ENCODE data around the gene SBK2.
"Not testable (repeated sequence)": the region's sequence is repeated elsewhere in the genome, so short reads cannot be mapped to it uniquely, and the experiment has no call there.

The SBK2 gene

GRCh38 chr19:55535965-55536350 is 975 bp downstream of the SBK2 start:
- H3K36me3 ChIP-seq (replicated peaks): no peaks in the 10 kb centered on the region
- DNase-seq (ENCODE audit: low spot score in 2 of 2): no peak
- no peaks in the 10 kb centered on the region for H3K9me3 ChIP-seq
- H3K27me3 ChIP-seq (ENCODE audit: low read depth): no peaks in the 10 kb centered on the region
- H3K4me3 ChIP-seq: no peak overlapping the region
- no peaks in the 10 kb centered on the region for H3K4me1 ChIP-seq
- in situ Hi-C loops (cut with MboI; ENCODE audit: low sequenced_read_pairs): no loop called here

- Histone ChIP-seq H3K4me1 (no peaks in the 10 kb centered on the region), H3K4me3 (no peak overlapping the region), H3K27me3 (ENCODE audit: low read depth) (no peaks in the 10 kb centered on the region), H3K9me3 (no peaks in the 10 kb centered on the region), H3K36me3 (replicated peaks) (no peaks in the 10 kb centered on the region)
- in situ Hi-C loops (cut with MboI; ENCODE audit: low sequenced_read_pairs): no loop called here
- DNase-seq (ENCODE audit: low spot score in 2 of 2): no peak
Observed at GRCh38 chr19:55535173-55535964, 1.6 kb downstream of the SBK2 start.

- H3K4me1 ChIP-seq; H3K9me3 ChIP-seq; H3K27me3 ChIP-seq (ENCODE audit: low read depth); DNase-seq (ENCODE audit: low spot score in 2 of 2); H3K4me3 ChIP-seq; H3K36me3 ChIP-seq (replicated peaks); in situ Hi-C loops (cut with MboI; ENCODE audit: low sequenced_read_pairs): not testable (repeated sequence)
Observed at GRCh38 chr19:55534280-55534679, 2.7 kb downstream of the SBK2 start.

GRCh38 chr19:55530996-55531395 is 5.9 kb downstream of the SBK2 start:
- in situ Hi-C loops (cut with MboI; ENCODE audit: low sequenced_read_pairs): no loop called here
- H3K27me3 ChIP-seq (ENCODE audit: low read depth): no peaks in the 10 kb centered on the region

GRCh38 chr19:55529636-55530234 is 7.2 kb downstream of the SBK2 start:
- no peaks in the 10 kb centered on the region for H3K36me3 ChIP-seq (replicated peaks)
- H3K27me3 ChIP-seq (ENCODE audit: low read depth): no peaks in the 10 kb centered on the region
- H3K4me3 ChIP-seq: no peak overlapping the region
- in situ Hi-C loops (cut with MboI; ENCODE audit: low sequenced_read_pairs): no loop called here
- no peak for DNase-seq (ENCODE audit: low spot score in 2 of 2)
- no peaks in the 10 kb centered on the region for H3K9me3 ChIP-seq
- no peaks in the 10 kb centered on the region for H3K4me1 ChIP-seq

More at GRCh38 chr19:55530996-55531395, 5.9 kb downstream of the SBK2 start:
- DNase-seq (ENCODE audit: low spot score in 2 of 2): no peak
- H3K9me3 ChIP-seq: no peaks in the 10 kb centered on the region
- H3K4me3 ChIP-seq: no peak overlapping the region
- H3K4me1 ChIP-seq: no peaks in the 10 kb centered on the region
- no peaks in the 10 kb centered on the region for H3K36me3 ChIP-seq (replicated peaks)

- no peak for DNase-seq (ENCODE audit: low spot score in 2 of 2)
- in situ Hi-C loops (cut with MboI; ENCODE audit: low sequenced_read_pairs): no loop called here
- H3K27me3 ChIP-seq (ENCODE audit: low read depth): no peaks in the 10 kb centered on the region
- H3K36me3 ChIP-seq (replicated peaks): no peaks in the 10 kb centered on the region
- no peaks in the 10 kb centered on the region for H3K9me3 ChIP-seq
- H3K4me1 ChIP-seq: no peaks in the 10 kb centered on the region
- H3K4me3 ChIP-seq: no peak overlapping the region
Observed at GRCh38 chr19:55528030-55528803, 8.7 kb downstream of the SBK2 start.

- Histone ChIP-seq H3K4me3 (no peak overlapping the region), H3K27me3 (ENCODE audit: low read depth) (no peaks in the 10 kb centered on the region), H3K9me3 (no peaks in the 10 kb centered on the region), H3K4me1 (no peaks in the 10 kb centered on the region), H3K36me3 (replicated peaks) (no peaks in the 10 kb centered on the region)
- no peak for DNase-seq (ENCODE audit: low spot score in 2 of 2)
- in situ Hi-C loops (cut with MboI; ENCODE audit: low sequenced_read_pairs): no loop called here
Observed at GRCh38 chr19:55527197-55528029, 9.5 kb downstream of the SBK2 start.

- Histone ChIP-seq H3K27me3 (ENCODE audit: low read depth) (no peaks in the 10 kb centered on the region), H3K36me3 (replicated peaks) (no peaks in the 10 kb centered on the region), H3K4me3 (no peak overlapping the region), H3K9me3 (no peaks in the 10 kb centered on the region), H3K4me1 (no peaks in the 10 kb centered on the region)
- in situ Hi-C loops (cut with MboI; ENCODE audit: low sequenced_read_pairs): no loop called here
- DNase-seq (ENCODE audit: low spot score in 2 of 2): peak in 1 of 2 experiments; percentile 22
Observed at GRCh38 chr19:55526216-55527196, 10.4 kb downstream of the SBK2 start.

GRCh38 chr19:55525289-55526101 is 11.4 kb downstream of the SBK2 start:
- Histone ChIP-seq H3K4me1 (no peaks in the 10 kb centered on the region), H3K36me3 (replicated peaks) (no peaks in the 10 kb centered on the region), H3K27me3 (ENCODE audit: low read depth) (no peaks in the 10 kb centered on the region), H3K9me3 (no peaks in the 10 kb centered on the region), H3K4me3 (no peak overlapping the region)
- DNase-seq (ENCODE audit: low spot score in 2 of 2): no peak
- in situ Hi-C loops (cut with MboI; ENCODE audit: low sequenced_read_pairs): no loop called here

- no peak overlapping the region for H3K4me3 ChIP-seq
- H3K9me3 ChIP-seq: no peaks in the 10 kb centered on the region
- in situ Hi-C loops (cut with MboI; ENCODE audit: low sequenced_read_pairs): no loop called here
- peaks cover 3% of the 10 kb centered on the region; the same call in 1 of the 2 replicates for H3K4me1 ChIP-seq
- H3K36me3 ChIP-seq (replicated peaks): no peaks in the 10 kb centered on the region
- H3K27me3 ChIP-seq (ENCODE audit: low read depth): no peaks in the 10 kb centered on the region
- DNase-seq (ENCODE audit: low spot score in 2 of 2): no peak
Observed at GRCh38 chr19:55520691-55521292, 16.1 kb downstream of the SBK2 start.

- Histone ChIP-seq H3K4me3 (no peak overlapping the region), H3K4me1 (peaks cover 3% of the 10 kb centered on the region; the same call in 1 of the 2 replicates), H3K36me3 (replicated peaks) (no peaks in the 10 kb centered on the region), H3K9me3 (no peaks in the 10 kb centered on the region), H3K27me3 (ENCODE audit: low read depth) (no peaks in the 10 kb centered on the region)
- DNase-seq (ENCODE audit: low spot score in 2 of 2): no peak
- in situ Hi-C loops (cut with MboI; ENCODE audit: low sequenced_read_pairs): loop anchor here (5.0 kb wide), 1 partner anchor 108 kb away; no protein-coding TSS in a partner anchor
Observed at GRCh38 chr19:55519451-55520311, 17.3 kb downstream of the SBK2 start.
